K562 (cell line): ENCODE results near the gene NOP16. TPM values are rescaled to one million over a fixed set of nuclear protein-coding genes. Genes with fewer than 3 reads are reported as not detected.

ENCODE experiments used
- ELK1 ChIP-seq: sonication (generic); formaldehyde crosslinking; IDR thresholded peaks from 2 replicates; pipeline ENCODE4 v1.8.1; 2022; ENCODE audit warnings: missing genetic modification reagents
- FOXA1 ChIP-seq: fragments of 450-650 bp; IDR thresholded peaks from 2 replicates; pipeline ENCODE4 v1.6.1; 2016; ENCODE audit warnings: mild to moderate bottlenecking, borderline replicate concordance
- FOXA3 ChIP-seq, 2 experiments: fragments of 450-650 bp in 1 of 2; sonication (generic) in 1 of 2; formaldehyde crosslinking; IDR thresholded peaks in 1 of 2; conservative IDR thresholded peaks in 1 of 2; 2 replicates each; pipeline versions ENCODE4 v1.4.0 to v1.8.0; 2020 to 2022; ENCODE audit warnings: mild to moderate bottlenecking in 2 of 2, missing genetic modification reagents in 1 of 2
- GATA2 ChIP-seq: sonication (generic); formaldehyde crosslinking; IDR thresholded peaks from 2 replicates; pipeline ENCODE4 v1.4.0; 2020; ENCODE audit warnings: mild to moderate bottlenecking, missing genetic modification reagents
- KDM2B ChIP-seq: fragments of 250-450 bp; sonication (Bioruptor Pico); IDR thresholded peaks from 2 replicates; pipeline ENCODE4 v1.8.0; 2021; ENCODE audit warnings: mild to moderate bottlenecking, moderate library complexity
- MTF1 ChIP-seq: fragments of 250-450 bp; sonication (Bioruptor Pico); IDR thresholded peaks from 2 replicates; pipeline ENCODE4 v1.9.0; 2021; ENCODE audit warnings: moderate library complexity, mild to moderate bottlenecking, inconsistent platforms, borderline replicate concordance
- STAT6 ChIP-seq: sonication (generic); formaldehyde crosslinking; IDR thresholded peaks from 2 replicates; pipeline ENCODE4 v1.8.1; 2023; ENCODE audit warnings: mild to moderate bottlenecking, missing genetic modification reagents
- TAF1 ChIP-seq: IDR thresholded peaks from 2 replicates; pipeline ENCODE4 v1.6.1; 2011; ENCODE audit warnings: mild to moderate bottlenecking, low read length, moderate library complexity; ENCODE audit not compliant: insufficient read depth, control insufficient read depth, severe bottlenecking; ENCODE audit errors: extremely low read depth
- TBL1XR1 ChIP-seq, 2 experiments: IDR thresholded peaks; 2 replicates each; pipeline ENCODE4 v1.6.1; 2012; ENCODE audit warnings: improper control_type of control experiment in 2 of 2, low read length in 2 of 2, mild to moderate bottlenecking in 1 of 2
- TOE1 ChIP-seq, 2 experiments: fragments of 450-650 bp in 1 of 2; sonication (generic) in 1 of 2; formaldehyde crosslinking in 1 of 2; IDR thresholded peaks; 2 replicates each; pipeline versions ENCODE4 v1.7.1 to v1.8.0; 2016 to 2022; ENCODE audit warnings: borderline replicate concordance in 2 of 2, mild to moderate bottlenecking in 2 of 2, antibody characterized with exemption in 1 of 2, inconsistent platforms in 1 of 2, low read depth in 1 of 2, missing genetic modification reagents in 1 of 2, moderate library complexity in 1 of 2
- TSHZ1 ChIP-seq: fragments of 250-450 bp; sonication (Bioruptor Pico); IDR thresholded peaks from 2 replicates; pipeline ENCODE4 v1.4.0; 2020; ENCODE audit warnings: mild to moderate bottlenecking, moderate library complexity
- ZNF311 ChIP-seq: fragments of 250-450 bp; sonication (Bioruptor Pico); IDR thresholded peaks from 2 replicates; pipeline ENCODE4 v1.4.0; 2020; ENCODE audit warnings: mild to moderate bottlenecking, moderate library complexity
- polyA plus RNA-seq, 8 experiments: library from polyadenylated mRNA; depleted of rRNA in 4 of 8; stranded (reverse) in 5 of 8; unstranded in 3 of 8; fragments of >200 nt; fragmentation: Nextera tagmentation in 2 of 8; fragmentation: Illumina TruSeq in 1 of 8; extraction: Ambion mirVana in 2 of 8; extraction: Trizol in 1 of 8; gene quantifications; 2 replicates each; pipeline versions ENCODE4 v1.2.1 to v1.2.3, GENCODE V29; 2011 to 2014; ENCODE audit warnings: inconsistent platforms in 1 of 8, missing spikeins in 1 of 8
- total RNA-seq, 7 experiments: library from RNA; depleted of rRNA in 6 of 7; stranded (reverse); fragments of >200 nt in 6 of 7; fragmentation: Illumina TruSeq in 2 of 7; extraction: Trizol in 2 of 7; gene quantifications; 2 replicates each; pipeline versions ENCODE4 v1.2.1 to v1.2.3, GENCODE V29; 2011 to 2021; ENCODE audit warnings: low replicate concordance in 1 of 7

Gene NOP16
- total and polyA plus RNA-seq, 9 of the 15 experiments (the other 6 are each of a cell fraction or from before 2014, with no cell fraction given), result 92.5 to 342 (median 148) TPM

GRCh38 chr5:176361437-176362232 is 26.8 kb downstream of the NOP16 start, which contains the start of gene KIAA1191 (continued):
- TF ChIP-seq FOXA3 (CRISPR knock-in tag; conservative IDR thresholded peaks at IDR 0.05 in 1 of 2, IDR thresholded peaks at IDR 0.05 in 1 of 2) (0 out of 4 replicates have a peak, but pooled peaks of 1 of the 2 experiments have one; percentile 62), TBL1XR1 (IDR thresholded peaks at IDR 0.05; ENCODE audit: low read length in 2 of 2) (no peak), ZNF311 (CRISPR knock-in tag) (0 out of 2 replicates have a peak, but pooled peaks have one; percentile 15), ELK1 (CRISPR knock-in tag) (no peak), TSHZ1 (CRISPR knock-in tag) (no peak), TAF1 (peak; percentile 81), MTF1 (CRISPR knock-in tag) (no peak), TOE1 (IDR thresholded peaks at IDR 0.05; ENCODE audit: borderline replicate concordance) (peak; percentile 18; the same call in 1 of the 2 replicates), TOE1 (CRISPR knock-in tag; IDR thresholded peaks at IDR 0.05; ENCODE audit: borderline replicate concordance, low read depth) (peak; percentile 92; the same call in 1 of the 2 replicates), KDM2B (CRISPR knock-in tag) (no peak), FOXA1 (no peak), GATA2 (CRISPR knock-in tag) (no peak), STAT6 (CRISPR knock-in tag) (no peak; the same call in 1 of the 2 replicates)
